ENCODE results near the gene GREM1.

Gene GREM1

DNA sequence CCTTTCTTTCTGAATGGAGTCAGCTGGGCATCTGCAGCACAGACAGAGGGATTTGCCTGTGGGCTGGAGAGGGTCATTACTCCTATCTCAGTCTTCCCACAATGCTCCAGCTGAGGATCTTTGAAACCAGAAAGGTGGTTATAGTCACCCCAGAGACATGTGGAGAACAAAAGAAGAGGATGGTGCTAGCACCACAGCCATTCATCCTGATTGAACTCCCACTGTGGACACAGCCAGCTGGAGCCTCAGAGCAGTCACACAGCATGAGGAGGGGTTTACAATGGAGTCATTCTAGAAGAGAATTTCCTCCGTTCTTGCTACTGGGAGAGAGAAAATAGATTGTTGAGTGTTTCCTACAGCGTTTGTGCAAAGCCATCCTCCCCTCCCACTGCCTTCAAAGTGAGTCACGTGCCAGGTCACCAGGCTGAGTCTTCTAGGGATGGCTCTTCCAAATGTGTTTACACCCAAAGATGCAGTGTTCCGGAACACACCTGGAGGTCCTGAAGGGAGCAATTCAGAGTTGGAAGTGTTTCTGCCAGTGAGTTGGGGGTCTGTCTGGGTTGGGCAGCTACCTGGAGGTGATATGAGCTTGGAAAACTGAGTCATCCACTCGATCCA lies 18.9 kb upstream of the GREM1 start:
- no peak for DNase-seq

DNA sequence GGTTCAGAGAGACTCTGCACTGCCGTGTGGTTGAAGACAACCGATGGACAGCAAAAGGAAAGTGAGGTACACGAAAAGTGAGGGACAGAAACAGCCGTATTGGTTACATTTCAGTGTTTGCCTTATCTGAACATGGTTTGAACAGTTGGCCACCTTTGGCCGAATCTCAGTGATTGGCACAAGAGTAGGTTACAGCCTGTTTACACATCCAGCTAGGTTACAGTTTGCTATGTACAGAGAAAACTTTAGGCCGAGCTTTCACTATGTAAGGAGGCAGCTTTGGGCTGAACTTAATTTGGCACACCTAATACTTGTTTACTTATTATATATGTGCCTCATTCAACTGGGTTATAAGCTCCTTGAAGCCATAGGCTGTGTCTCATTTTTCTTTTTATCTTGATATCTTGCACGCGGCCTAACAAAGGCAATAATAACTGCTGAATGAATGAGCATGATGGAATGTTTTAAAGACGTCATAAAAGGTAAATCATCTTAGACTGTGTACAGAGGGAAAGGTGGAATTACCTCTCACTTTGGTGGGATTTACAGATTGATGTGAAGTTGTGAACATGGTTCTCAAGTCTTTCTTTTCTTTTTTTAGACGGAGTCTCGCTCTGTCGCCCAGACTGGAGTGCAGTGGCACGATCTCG lies 17.2 kb upstream of the GREM1 start:
- DNase-seq: no peak

DNA sequence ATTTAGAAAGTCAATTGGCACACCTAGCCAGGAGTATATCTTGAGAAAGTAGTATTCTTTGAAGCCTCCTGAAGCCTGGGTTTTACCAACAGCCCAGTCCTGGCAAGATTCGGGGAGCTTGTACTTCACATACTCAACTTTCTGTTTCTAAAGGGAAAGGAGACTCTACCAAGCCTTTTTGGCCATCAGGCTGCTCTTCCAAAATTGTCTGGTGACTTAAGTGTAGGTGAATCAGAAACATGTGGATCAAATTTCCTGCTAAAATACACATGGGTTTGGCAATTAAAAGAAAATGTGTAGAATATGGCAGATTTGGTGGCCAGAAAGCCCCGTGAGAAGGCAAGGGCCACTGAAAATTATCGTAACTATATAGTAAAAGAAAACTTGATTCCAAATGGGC lies 15.9 kb upstream of the GREM1 start:
- no peak for DNase-seq

DNA sequence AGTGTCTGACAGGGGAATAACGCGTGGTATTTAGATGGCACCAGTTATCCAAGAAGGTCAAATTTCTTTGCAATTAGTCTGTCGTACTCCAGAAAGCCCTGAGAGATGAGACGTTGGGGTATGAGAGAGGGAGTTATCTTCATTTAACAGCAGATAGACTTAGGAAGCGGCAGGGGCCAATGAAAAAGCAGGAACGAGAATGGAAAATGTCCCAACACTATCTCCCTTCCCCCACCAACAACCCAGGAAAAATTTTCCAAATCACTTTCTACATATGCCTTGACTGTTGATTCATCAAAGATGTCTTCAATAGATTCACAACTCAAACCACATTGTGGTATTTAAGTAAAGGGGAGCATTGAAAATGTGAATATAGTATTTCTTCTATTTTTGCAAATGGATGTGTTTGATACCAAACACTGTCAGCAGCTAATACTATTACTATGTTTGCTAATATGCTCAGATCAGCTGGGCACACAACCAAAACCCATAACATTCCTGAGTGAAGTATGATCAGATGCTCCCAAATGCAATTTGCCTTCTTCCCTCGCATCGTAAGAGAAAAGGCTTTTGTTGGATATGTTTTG lies 13.3 kb upstream of the GREM1 start:
- no peak for DNase-seq

DNA sequence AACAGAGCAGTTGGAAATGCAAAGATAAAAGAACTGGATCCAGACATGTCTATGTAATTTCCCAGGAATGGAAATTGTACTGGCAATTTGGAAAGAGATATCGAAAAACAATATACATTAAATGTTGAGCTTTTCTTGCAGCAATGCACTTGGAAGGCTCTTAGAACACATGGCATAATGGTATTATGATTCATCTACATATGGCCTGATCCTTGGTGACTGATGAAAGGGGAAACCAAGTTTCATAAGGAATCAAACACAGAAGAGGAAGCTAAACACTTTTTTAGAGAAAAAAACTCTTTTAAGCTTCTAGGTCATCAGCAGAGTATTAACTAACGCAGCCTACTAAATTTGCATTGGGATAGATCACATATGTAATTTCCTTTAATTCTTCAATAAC lies 12.4 kb upstream of the GREM1 start:
- DNase-seq: no peak

DNA sequence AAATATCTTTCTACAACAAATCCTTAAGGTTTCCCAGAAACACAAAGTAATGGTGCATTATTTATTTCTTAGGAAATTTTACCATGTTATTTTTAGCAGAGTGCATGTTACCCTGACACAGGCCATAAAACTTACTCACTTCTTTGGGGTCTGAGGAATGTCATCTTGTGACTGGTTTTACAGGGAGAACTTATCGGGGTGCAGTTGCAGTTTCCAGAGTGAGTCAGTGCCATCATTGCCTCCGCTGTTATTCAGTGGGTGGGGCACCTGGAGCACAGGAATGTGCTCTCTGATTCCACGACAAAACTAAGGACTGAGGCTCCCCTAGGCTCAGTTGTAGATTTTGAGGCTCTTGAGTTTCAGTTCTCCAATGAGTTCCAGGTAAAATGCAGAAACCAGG lies 11.1 kb upstream of the GREM1 start:
- DNase-seq: no peak

DNA sequence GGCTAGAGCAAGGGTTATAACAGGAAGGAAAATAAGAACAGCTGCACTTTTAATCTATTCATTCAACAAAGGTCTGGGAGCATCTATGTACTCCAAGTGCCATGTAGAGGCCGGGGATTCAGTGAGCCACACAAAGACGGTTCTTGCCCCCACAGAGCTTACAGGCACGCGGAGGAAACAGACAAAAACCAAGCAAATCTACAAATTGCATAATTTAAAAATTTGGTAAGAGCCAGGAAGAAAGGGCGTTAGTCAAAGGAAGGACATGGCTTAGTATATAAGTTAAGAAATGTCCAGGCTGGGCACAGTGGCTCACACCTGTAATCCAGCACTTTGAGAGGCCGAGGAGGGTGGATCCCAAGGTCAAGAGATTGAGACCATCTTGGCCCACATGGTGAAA lies 10.4 kb upstream of the GREM1 start:
- no peak for DNase-seq

DNA sequence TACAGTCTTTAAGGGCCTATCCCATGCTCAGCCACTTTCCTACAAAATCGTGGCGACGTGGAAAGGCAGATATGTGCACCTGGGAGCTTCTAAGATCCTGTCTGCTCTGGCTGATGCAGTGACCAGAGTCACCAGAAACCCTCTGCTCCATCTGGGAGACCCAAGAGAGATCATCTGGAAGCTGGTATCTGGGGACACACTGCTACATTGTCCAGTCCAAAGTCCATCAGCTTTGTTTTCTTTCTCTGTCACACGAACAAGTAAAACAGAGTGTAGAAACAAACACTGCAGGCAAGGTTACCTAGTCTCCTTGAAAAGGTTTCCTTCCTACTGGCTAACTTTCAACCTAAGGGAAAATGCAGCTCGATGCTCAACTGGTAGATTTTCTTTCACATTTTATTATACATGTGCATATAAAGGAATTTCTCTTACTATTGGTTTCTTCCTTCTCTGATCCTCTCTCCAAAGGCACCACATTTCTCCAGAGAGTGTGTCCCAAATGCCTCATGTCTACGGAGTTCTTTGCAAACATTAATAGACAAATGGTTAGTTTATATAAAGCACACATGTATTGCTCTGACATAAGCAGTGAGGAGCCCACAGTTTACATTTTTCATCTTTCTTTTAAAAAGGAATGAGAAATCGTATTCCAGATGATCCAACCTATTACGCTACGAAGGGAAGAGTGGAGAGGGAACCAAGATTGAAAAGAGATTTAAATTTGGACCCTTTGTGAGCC lies 8.3 kb upstream of the GREM1 start:
- DNase-seq: no peak

DNA sequence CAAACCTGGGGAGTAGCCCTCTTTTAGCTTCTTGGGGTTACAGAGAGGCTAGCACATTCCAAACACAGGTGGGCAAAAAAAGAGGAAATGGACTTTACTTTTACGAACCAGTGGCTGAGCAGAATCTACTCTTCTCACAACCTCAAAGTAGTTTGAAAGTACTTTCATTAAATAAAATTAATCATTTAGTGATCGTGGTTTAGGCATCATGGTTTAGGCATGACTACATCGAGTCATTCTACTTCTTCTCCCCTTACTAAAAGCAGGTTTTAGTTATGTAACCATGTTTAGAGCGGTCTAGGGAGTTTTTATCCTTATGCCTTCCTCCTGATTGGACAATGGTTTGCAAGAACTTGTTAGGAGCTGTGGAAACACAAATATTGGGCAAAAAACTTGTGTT lies 2.5 kb upstream of the GREM1 start:
- no peak for DNase-seq

DNA sequence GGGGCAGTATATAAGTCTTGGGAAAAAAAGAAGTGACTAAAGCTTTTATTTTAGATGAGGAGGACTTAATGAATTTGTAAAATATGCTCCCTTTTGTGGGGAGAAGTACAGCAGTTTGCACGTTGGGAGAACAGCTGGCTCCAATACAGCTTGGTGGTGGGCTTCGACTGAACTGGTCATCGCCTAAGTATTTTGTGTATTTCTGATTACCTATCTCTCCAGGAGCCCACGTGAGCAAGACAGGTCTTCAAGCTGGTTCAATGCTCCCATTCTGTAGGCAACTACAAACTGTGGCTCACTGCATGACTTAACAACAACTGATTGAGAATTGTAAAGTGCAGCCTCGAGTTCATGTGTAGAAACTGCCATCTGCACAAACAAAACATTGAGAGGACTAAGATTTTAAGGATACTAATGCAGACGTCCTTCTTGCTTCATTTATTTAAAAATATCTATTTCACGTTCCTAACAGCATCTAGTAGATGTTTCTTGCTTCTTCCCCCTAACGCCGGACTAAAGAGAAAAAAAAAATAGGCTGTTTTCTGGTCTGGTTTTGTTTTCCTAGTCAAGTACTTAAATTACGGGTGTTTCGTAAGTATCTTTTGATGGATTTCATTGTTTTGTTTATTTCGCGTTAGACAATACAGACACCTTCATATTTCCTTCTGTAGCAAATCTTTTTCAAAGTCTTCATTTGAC lies 1.4 kb upstream of the GREM1 start:
- DNase-seq: no peak

DNA sequence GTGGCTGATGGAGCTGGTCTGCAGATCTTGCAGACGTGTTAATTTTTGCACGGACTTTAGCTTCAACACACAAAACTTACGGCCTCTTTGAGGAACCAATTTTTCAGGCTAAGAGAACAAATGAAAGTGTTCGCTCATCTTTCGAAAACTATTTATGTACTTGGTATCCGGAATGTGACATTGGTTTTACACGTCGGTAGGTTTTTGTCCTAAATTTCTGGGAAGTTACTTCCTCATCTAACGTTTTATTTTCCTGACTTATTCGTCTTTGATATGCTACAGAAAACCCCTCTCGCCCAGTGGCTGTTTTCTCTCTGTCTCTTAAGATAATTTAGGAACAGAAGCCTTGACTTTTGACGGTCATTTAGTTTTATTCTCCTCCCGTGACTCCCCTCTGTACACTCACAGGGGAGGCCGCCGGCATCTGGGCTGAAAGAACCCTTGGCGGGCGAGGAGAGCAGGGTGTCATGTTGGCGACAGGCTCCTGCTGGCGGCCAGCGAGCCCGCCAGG lies 834 bp upstream of the GREM1 start:
- DNase-seq: no peak

DNA sequence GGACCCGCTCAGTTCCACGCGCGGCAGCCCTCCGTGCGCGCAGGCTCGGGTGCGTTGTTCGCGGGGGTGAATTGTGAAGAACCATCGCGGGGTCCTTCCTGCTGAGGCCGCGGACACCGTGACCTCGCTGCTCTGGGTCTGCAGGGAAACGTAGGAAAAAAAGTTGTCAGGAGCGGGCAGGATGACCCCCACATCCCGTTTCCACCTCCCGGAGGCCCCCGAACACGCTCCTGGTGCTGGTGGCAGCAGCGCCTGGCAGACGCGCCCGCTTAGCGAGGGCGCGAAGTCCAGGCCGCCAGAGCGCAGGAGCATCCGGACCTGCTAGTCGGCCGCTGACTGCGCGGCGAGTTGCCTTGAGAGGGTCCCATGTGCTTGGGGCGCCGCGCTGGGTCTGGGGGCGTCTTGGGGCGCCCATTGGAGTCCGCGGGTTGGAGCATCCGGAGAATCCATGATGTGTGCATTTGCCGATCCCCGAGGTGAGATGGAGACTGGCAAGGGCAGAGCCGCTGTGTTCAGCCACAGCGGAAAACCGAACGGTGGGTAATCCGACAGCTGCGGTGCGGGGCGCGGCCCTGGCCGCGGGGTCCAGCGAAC lies 520 bp downstream of the GREM1 start:
- DNase-seq: no peak

DNA sequence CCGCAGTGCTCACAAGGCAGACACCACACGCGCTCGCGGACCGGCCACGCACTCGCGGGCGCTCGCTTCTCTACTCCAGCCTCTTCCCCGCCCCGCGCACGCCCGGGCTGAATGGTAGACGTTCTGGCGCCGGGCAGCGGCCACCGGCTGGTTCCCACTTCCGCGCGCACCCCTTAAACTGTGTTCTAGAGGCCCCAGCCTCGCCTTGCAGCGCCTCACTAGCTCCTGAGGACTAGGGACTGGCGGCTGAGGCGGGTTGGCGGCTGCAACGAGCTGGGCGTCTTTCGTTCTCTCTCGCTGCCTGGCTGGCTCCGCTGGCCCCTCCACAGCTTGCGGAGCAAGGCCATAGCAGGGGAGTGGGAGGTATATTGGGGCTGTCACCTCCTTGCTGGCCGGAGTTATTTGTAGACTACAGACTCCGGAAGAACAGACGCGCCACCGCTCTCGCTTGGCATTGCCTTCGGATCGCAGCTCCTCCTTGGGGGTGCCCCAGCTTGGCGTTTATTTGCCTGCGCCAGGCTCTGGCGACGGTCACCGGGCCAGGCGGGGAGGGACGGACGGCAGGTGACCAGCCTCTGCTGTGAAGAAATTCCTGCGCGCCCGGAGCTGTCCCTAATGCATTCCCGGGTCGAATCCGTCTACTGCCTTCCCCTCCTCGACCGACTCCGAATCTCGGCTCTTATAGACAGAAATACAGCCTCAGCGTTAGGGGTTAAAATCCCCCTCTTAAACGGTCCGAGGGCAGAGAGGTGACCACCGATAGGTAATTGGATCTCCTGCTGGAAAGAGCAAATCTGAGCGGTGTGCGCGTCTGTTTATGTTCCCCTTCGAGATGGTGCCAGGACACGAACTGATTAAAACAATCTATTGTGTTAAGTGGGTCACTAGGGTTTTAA lies 1.3 kb downstream of the GREM1 start:
- no peak for DNase-seq

DNA sequence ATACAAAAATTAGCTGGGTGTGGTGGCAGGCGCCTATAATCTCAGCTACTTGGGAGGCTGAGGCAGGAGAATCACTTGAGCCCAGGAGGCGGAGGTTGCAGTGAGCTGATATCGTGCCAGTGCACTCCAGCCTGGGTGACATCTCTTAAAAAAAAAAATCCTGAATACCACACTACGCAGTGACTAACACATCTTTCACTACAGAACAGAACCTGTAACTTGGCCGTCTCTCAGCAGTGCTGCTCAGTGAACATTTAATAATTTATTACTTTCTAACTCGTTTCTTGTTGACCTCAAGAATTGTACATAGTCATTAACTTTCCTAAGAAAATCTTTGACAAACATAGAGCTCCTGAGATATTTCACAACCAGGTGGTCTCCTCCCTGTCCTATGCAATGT lies 3.8 kb downstream of the GREM1 start:
- no peak for DNase-seq

DNA sequence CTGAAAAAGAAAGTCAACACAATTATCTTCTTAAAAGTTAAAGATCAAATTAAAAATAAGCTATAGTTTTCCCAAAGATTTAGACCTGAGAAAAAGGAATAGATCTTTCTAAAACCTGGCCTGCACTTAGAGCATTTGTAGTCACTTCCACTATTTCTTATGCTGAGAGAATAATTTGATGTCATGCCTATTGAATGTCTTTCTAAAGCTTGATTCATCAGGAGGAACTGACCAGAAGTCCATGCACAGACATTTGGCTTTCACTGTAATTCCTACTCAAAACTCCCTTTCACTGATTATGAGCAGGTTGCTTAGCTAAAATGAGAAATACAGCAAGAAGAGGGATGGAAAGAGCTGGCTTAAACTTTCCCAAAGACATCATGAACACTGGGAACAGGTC lies 4.3 kb downstream of the GREM1 start:
- DNase-seq: no peak

DNA sequence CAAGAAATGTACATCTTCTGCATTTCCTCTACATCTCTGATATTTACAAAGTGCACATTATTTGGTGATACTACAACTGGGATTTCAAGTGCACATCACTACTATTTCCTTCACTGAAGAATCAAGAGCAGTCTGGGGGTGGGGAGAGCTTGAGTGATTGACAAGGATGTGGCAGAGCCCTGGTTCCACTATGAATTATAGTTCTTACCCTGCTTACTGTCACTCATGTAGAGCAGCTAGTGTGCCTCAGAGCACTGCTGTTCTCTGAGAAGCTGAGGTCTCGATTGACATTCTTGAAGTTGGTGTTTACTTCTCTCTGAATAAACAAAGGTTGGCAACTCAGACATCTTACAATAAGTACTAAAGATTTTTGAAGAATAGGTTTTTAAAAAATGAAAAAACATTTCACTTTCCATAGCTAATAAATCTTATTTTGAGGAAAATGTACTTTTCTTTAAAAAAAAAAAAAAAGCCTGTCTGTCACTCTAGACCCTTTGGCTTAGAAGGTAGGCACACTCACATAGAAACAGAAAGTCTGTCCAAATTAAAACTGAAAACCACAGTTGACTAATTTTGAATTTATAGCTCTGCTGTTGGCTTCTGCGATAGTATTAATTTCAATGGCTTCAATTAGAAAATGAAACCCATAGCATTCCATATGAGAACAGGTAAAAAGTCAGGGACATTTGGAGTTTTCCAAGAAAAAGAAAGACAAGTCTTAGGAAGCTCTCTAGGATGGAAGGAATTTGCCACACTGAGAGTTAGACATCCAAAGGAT lies 5.6 kb downstream of the GREM1 start:
- DNase-seq: no peak

DNA sequence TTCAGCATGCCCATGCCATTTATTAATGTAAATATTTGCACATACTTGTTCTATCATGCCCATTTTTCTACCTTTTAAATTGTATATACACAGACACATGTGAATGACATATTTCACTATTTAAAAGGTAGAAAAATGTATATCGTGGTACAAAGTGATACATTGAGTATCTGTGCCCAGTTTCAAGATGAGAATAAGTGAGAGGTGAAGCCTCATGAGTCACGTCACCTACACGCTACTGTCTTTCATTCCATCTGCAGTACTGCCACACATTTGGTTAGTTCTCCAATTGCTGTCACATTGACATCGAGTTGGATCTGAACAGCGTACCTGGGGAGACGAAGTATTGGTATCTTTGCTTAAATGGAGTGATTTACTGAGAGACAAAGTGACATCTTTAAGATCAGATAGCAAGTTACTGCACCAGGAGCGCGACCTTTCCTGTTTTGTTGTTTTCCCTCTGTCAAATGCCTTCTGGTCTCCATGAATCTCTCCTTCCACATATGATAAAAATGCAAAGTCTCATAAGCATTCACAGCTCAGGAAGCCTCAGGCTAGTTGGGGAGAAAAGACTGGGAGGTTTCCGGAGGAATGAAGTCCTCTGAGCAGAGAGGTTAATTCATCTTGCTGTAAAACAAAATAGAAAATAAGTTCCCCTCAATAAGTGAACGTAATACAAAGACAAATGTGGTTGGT lies 12.0 kb downstream of the GREM1 start:
- no peak for DNase-seq

DNA sequence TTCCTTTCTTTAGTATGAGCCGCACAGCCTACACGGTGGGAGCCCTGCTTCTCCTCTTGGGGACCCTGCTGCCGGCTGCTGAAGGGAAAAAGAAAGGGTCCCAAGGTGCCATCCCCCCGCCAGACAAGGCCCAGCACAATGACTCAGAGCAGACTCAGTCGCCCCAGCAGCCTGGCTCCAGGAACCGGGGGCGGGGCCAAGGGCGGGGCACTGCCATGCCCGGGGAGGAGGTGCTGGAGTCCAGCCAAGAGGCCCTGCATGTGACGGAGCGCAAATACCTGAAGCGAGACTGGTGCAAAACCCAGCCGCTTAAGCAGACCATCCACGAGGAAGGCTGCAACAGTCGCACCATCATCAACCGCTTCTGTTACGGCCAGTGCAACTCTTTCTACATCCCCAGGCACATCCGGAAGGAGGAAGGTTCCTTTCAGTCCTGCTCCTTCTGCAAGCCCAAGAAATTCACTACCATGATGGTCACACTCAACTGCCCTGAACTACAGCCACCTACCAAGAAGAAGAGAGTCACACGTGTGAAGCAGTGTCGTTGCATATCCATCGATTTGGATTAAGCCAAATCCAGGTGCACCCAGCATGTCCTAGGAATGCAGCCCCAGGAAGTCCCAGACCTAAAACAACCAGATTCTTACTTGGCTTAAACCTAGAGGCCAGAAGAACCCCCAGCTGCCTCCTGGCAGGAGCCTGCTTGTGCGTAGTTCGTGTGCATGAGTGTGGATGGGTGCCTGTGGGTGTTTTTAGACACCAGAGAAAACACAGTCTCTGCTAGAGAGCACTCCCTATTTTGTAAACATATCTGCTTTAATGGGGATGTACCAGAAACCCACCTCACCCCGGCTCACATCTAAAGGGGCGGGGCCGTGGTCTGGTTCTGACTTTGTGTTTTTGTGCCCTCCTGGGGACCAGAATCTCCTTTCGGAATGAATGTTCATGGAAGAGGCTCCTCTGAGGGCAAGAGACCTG lies 13.2 kb downstream of the GREM1 start:
- no peak for DNase-seq

DNA sequence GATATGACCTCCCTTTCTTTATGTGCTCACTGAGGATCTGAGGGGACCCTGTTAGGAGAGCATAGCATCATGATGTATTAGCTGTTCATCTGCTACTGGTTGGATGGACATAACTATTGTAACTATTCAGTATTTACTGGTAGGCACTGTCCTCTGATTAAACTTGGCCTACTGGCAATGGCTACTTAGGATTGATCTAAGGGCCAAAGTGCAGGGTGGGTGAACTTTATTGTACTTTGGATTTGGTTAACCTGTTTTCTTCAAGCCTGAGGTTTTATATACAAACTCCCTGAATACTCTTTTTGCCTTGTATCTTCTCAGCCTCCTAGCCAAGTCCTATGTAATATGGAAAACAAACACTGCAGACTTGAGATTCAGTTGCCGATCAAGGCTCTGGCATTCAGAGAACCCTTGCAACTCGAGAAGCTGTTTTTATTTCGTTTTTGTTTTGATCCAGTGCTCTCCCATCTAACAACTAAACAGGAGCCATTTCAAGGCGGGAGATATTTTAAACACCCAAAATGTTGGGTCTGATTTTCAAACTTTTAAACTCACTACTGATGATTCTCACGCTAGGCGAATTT lies 14.9 kb downstream of the GREM1 start:
- DNase-seq: no peak
